PFSK-1 (cell line): ENCODE data around the gene ZC3H13.

ENCODE experiments used
- FOXP2 ChIP-seq: optimal IDR thresholded peaks from 2 replicates; pipeline ENCODE3; 2011; ENCODE audit warnings: borderline replicate concordance, control low read depth, inconsistent platforms; ENCODE audit not compliant: insufficient read depth; ENCODE audit errors: extremely low read length, extremely low read depth
- POLR2AphosphoS5 ChIP-seq: IDR thresholded peaks from 2 replicates; pipeline ENCODE4 v1.6.1; 2012; ENCODE audit warnings: low read depth, mild to moderate bottlenecking, control low read depth, low read length, moderate library complexity
- REST ChIP-seq, 2 experiments: IDR thresholded peaks; 2 replicates each; pipeline versions ENCODE4 v1.6.1 to v1.8.0; 2011 to 2012; ENCODE audit warnings: low read depth in 2 of 2, low read length in 2 of 2, control low read depth in 1 of 2, inconsistent platforms in 1 of 2, mild to moderate bottlenecking in 1 of 2, moderate library complexity in 1 of 2; ENCODE audit not compliant: insufficient read depth in 1 of 2
- SIN3A ChIP-seq: IDR thresholded peaks from 2 replicates; pipeline ENCODE4 v1.6.1; 2012; ENCODE audit warnings: mild to moderate bottlenecking, low read length, moderate library complexity, borderline replicate concordance; ENCODE audit not compliant: insufficient read depth
- TAF1 ChIP-seq: IDR thresholded peaks from 2 replicates; pipeline ENCODE4 v1.6.1; 2012; ENCODE audit warnings: low read length, control low read depth, borderline replicate concordance; ENCODE audit not compliant: insufficient read depth

ZC3H13 gene

GRCh38 chr13:45921162-45921736, 131.3 kb downstream of the ZC3H13 start:
- TF ChIP-seq POLR2AphosphoS5 (no peak), REST (IDR thresholded peaks at IDR 0.05; ENCODE audit: insufficient read depth in 1 of 2, low read depth in 2 of 2, low read length in 2 of 2) (no peak), FOXP2 (no peak), TAF1 (no peak), SIN3A (no peak)

- TF ChIP-seq TAF1 (no peak), REST (IDR thresholded peaks at IDR 0.05; ENCODE audit: insufficient read depth in 1 of 2, low read depth in 2 of 2, low read length in 2 of 2) (no peak), FOXP2 (no peak), POLR2AphosphoS5 (no peak)
These were observed 133.9 kb downstream of the ZC3H13 start for GRCh38 chr13:45918597-45918996.

DNA sequence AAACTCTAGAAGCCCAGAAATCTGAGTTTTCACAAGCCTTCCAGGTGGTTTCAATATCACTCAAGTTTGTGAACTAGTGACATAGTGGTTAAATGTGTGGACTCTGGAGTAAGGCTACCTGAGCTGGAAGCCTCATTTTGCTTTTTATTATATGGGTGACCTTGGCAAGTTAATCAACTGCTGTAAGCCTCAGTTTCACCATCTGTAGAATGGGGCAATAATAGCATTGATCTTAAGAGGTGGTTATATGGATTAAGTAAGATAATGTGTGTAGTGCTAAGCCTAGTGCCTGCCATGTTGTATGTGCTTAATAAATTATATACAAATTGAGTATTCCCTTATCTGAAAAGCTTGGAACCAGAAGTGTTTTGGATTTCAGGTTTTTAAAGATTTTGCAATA, 135.5 kb downstream of the ZC3H13 start:
- no peak for TF ChIP-seq TAF1
- no peak for TF ChIP-seq FOXP2
- TF ChIP-seq SIN3A: no peak
- TF ChIP-seq REST (IDR thresholded peaks at IDR 0.05; ENCODE audit: insufficient read depth in 1 of 2, low read depth in 2 of 2, low read length in 2 of 2): no peak
- TF ChIP-seq POLR2AphosphoS5: no peak

- TF ChIP-seq SIN3A (no peak), REST (IDR thresholded peaks at IDR 0.05; ENCODE audit: insufficient read depth in 1 of 2, low read depth in 2 of 2, low read length in 2 of 2) (no peak), TAF1 (no peak), POLR2AphosphoS5 (no peak), FOXP2 (no peak)
These were observed 136.7 kb downstream of the ZC3H13 start for GRCh38 chr13:45915686-45916439.
